Right renal pelvis (tissue), 4 donors: ENCODE results near the gene LPIN1. TPM values are rescaled to one million over a fixed set of nuclear protein-coding genes. Genes with fewer than 3 reads are reported as not detected.
"Not testable (repeated sequence)": the region's sequence is repeated elsewhere in the genome, so short reads cannot be mapped to it uniquely, and the experiment has no call there.

ENCODE experiments used
- DNase-seq, 4 donors: peaks; one replicate each; pipeline ENCODE4 v3.0.0-alpha.2; 2013; ENCODE audit warnings: low read depth in 4 of 4, low spot score in 3 of 4, missing footprints in 1 of 4
- polyA plus RNA-seq, 4 donors: library from polyadenylated mRNA; unstranded; fragments of 120-200 nt; gene quantifications; one replicate each; pipeline ENCODE4 v1.2.1, GENCODE V29; 2013; ENCODE audit not compliant: insufficient read length in 4 of 4

Gene LPIN1
- polyA plus RNA-seq, 4 donors, result 19.4 to 21.7 (median 20.1) TPM

- DNase-seq, result not testable (repeated sequence)
Observed at GRCh38 chr2:11759182-11759975, 12.9 kb downstream of the LPIN1 start.

GRCh38 chr2:11761259-11761658 is 14.8 kb downstream of the LPIN1 start:
- DNase-seq, result no peak

- DNase-seq, result no peak
Observed at GRCh38 chr2:11762031-11762430, 15.6 kb downstream of the LPIN1 start.

- no peak for DNase-seq
Observed at GRCh38 chr2:11762799-11763461, 16.5 kb downstream of the LPIN1 start.

- no peak for DNase-seq
Observed at GRCh38 chr2:11764359-11764758, 17.9 kb downstream of the LPIN1 start.

GRCh38 chr2:11764920-11765319 is 18.5 kb downstream of the LPIN1 start:
- no peak for DNase-seq

- no peak for DNase-seq
Observed at GRCh38 chr2:11765501-11765900, 19.1 kb downstream of the LPIN1 start.

GRCh38 chr2:11766016-11766415 is 19.6 kb downstream of the LPIN1 start:
- no peak for DNase-seq

GRCh38 chr2:11767779-11768178 is 21.3 kb downstream of the LPIN1 start:
- DNase-seq, result no peak

GRCh38 chr2:11768946-11769345 is 22.5 kb downstream of the LPIN1 start:
- no peak for DNase-seq

- DNase-seq, result no peak
Observed at GRCh38 chr2:11769516-11769915, 23.1 kb downstream of the LPIN1 start.

GRCh38 chr2:11770531-11771188 is 24.2 kb downstream of the LPIN1 start:
- DNase-seq, result no peak

GRCh38 chr2:11771971-11772615 is 25.7 kb downstream of the LPIN1 start:
- DNase-seq, result no peak

GRCh38 chr2:11773111-11773510 is 26.7 kb downstream of the LPIN1 start:
- DNase-seq, result no peak

GRCh38 chr2:11773747-11774525 is 27.5 kb downstream of the LPIN1 start:
- DNase-seq, result no peak

- DNase-seq, result no peak
Observed at GRCh38 chr2:11774600-11774999, 28.2 kb downstream of the LPIN1 start.

- no peak for DNase-seq
Observed at GRCh38 chr2:11775384-11775783, 29.0 kb downstream of the LPIN1 start.

- no peak for DNase-seq
Observed at GRCh38 chr2:11777066-11777782, 30.8 kb downstream of the LPIN1 start.

- DNase-seq, result no peak
Observed at GRCh38 chr2:11777886-11778415, 31.5 kb downstream of the LPIN1 start.
